HepG2 (cell line): ENCODE measurements around the gene RTEL1. TPM values are rescaled to one million over a fixed set of nuclear protein-coding genes. Genes with fewer than 3 reads are reported as not detected.

Source experiments
- BRD4 ChIP-seq: sonication (generic); formaldehyde crosslinking; IDR thresholded peaks from 2 replicates; pipeline ENCODE4 v1.4.0; 2020; ENCODE audit warnings: missing genetic modification reagents
- CAMTA2 ChIP-seq: sonication (generic); formaldehyde crosslinking; IDR thresholded peaks from 2 replicates; pipeline ENCODE4 v1.4.0; 2020; ENCODE audit warnings: mild to moderate bottlenecking, missing genetic modification reagents, borderline replicate concordance
- EEA1 ChIP-seq: sonication (generic); formaldehyde crosslinking; IDR thresholded peaks from 2 replicates; pipeline ENCODE4 v1.5.1; 2020; ENCODE audit warnings: mild to moderate bottlenecking, missing genetic modification reagents, borderline replicate concordance
- EED ChIP-seq: sonication (generic); formaldehyde crosslinking; IDR thresholded peaks from 2 replicates; pipeline ENCODE4 v1.5.0; 2020; ENCODE audit warnings: mild to moderate bottlenecking, missing genetic modification reagents
- GTF2F1 ChIP-seq: fragments of 150-350 bp; IDR thresholded peaks from 2 replicates; pipeline ENCODE4 v1.6.1; 2014; ENCODE audit warnings: low read length
- IRF2 ChIP-seq: IDR thresholded peaks from 2 replicates; pipeline ENCODE4 v1.6.1; 2018; ENCODE audit warnings: missing genetic modification reagents, missing compliant biosample characterization
- JUND ChIP-seq: sonication (generic); formaldehyde crosslinking; IDR thresholded peaks from 2 replicates; pipeline ENCODE4 v1.8.0; 2022; ENCODE audit warnings: mild to moderate bottlenecking, missing genetic modification reagents
- KLF13 ChIP-seq: sonication (generic); formaldehyde crosslinking; IDR thresholded peaks from 2 replicates; pipeline ENCODE4 v1.4.0; 2020; ENCODE audit warnings: mild to moderate bottlenecking, missing genetic modification reagents
- MAFK ChIP-seq, 2 experiments: IDR thresholded peaks in 1 of 2; conservative IDR thresholded peaks in 1 of 2; 2 replicates each; pipeline ENCODE4 v1.6.1; 2011; ENCODE audit warnings: improper control_type of control experiment in 2 of 2, low read length in 2 of 2
- NFATC3 ChIP-seq: sonication (generic); formaldehyde crosslinking; IDR thresholded peaks from 2 replicates; pipeline ENCODE4 v1.5.1; 2020; ENCODE audit warnings: mild to moderate bottlenecking, missing genetic modification reagents
- RNF2 ChIP-seq: fragments of 450-650 bp; conservative IDR thresholded peaks from 2 replicates; pipeline ENCODE4 v1.6.1; 2016; ENCODE audit warnings: low read depth
- TSC22D2 ChIP-seq: sonication (generic); formaldehyde crosslinking; IDR thresholded peaks from 2 replicates; pipeline ENCODE4 v1.5.1; 2020; ENCODE audit warnings: missing genetic modification reagents, mild to moderate bottlenecking, borderline replicate concordance
- ZFX ChIP-seq: sonication (generic); formaldehyde crosslinking; IDR thresholded peaks from 2 replicates; pipeline ENCODE4 v1.4.0; 2020; ENCODE audit warnings: mild to moderate bottlenecking, low read depth, missing genetic modification reagents, moderate library complexity
- ZNF432 ChIP-seq: sonication (generic); formaldehyde crosslinking; IDR thresholded peaks from 2 replicates; pipeline ENCODE4 v1.5.0; 2020; ENCODE audit warnings: missing genetic modification reagents, mild to moderate bottlenecking, borderline replicate concordance
- ZNF777 ChIP-seq: sonication (generic); formaldehyde crosslinking; IDR thresholded peaks from 2 replicates; pipeline ENCODE4 v1.4.0; 2020; ENCODE audit warnings: missing genetic modification reagents
- ZNF790 ChIP-seq: sonication (generic); formaldehyde crosslinking; IDR thresholded peaks from 2 replicates; pipeline ENCODE4 v1.8.0; 2022; ENCODE audit warnings: missing genetic modification reagents, mild to moderate bottlenecking, borderline replicate concordance
- ZNF83 ChIP-seq: sonication (generic); formaldehyde crosslinking; IDR thresholded peaks from 2 replicates; pipeline ENCODE4 v1.4.0; 2020; ENCODE audit warnings: missing genetic modification reagents, mild to moderate bottlenecking, borderline replicate concordance
- polyA plus RNA-seq, 8 experiments: library from polyadenylated mRNA; depleted of rRNA in 3 of 8; stranded (reverse) in 7 of 8; unstranded in 1 of 8; fragments of >200 nt; fragmentation: Illumina TruSeq in 4 of 8; extraction: Trizol in 4 of 8; gene quantifications; 2 replicates each; pipeline versions ENCODE4 v1.2.1 to v1.2.3, GENCODE V29; 2011 to 2016; ENCODE audit warnings: low read depth in 4 of 8, missing spikeins in 1 of 8, mixed read lengths in 1 of 8; ENCODE audit not compliant: insufficient read depth in 1 of 8
- total RNA-seq, 5 experiments: library from RNA; depleted of rRNA; stranded (reverse); fragments of >200 nt; fragmentation: Illumina TruSeq; extraction: Trizol; gene quantifications; 2 replicates each; pipeline ENCODE4 v1.2.3, GENCODE V29; 2016; ENCODE audit warnings: low read depth in 1 of 5
- TF ChIP-seq, protein P1 (sequence below): sonication (generic); formaldehyde crosslinking; IDR thresholded peaks from 2 replicates; pipeline ENCODE4 v1.8.0; 2022; ENCODE audit warnings: mild to moderate bottlenecking, missing genetic modification reagents
- TF ChIP-seq, protein P2 (sequence below): sonication (generic); formaldehyde crosslinking; IDR thresholded peaks from 2 replicates; pipeline ENCODE4 v1.4.0; 2020; ENCODE audit warnings: missing genetic modification reagents, borderline replicate concordance
- TF ChIP-seq, protein P3 (sequence below): IDR thresholded peaks from 2 replicates; pipeline ENCODE4 v1.6.1; 2016; ENCODE audit warnings: low read depth
- TF ChIP-seq, protein P4 (sequence below): sonication (generic); formaldehyde crosslinking; conservative IDR thresholded peaks from 2 replicates; pipeline ENCODE4 v1.8.0; 2022; ENCODE audit warnings: missing genetic modification reagents

RTEL1 gene
- total and polyA plus RNA-seq, 2 of the 13 experiments (the other 11 are each of a cell fraction or from before 2014, with no cell fraction given): 21.8 to 36.4 TPM

DNA sequence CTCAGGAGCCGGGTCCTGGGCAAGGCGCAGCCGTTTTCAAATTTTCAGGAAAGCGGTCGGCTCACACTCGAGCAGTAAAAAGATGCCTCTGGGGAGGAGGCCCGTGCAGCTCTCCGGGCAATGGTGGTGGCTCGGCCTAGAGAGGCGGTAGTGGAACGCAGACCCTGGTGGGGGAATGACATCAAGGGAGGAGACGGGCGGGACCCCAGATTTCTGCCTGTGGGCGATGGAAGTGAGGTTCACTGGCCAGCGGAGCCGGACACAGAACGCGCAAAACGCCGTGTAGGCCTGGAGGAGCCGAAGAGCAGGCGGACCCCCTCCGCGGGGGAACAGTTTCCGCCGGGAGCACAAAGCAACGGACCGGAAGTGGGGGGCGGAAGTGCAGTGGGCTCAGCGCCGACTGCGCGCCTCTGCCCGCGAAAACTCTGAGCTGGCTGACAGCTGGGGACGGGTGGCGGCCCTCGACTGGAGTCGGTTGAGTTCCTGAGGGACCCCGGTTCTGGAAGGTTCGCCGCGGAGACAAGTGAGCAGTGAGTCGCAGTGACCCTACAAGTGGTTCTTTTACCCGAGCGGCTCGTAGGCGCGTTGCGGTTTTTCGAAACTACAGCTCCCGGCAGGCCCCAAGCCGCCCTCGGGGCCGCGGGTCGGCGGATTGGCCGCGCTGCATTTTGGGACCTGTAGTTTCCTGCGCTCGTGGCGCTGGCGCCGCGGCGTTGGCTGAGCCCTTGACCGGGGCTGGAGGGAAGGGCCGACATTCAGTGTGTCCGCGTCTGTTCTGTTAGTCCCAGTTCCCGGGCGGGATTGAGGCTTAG lies at the start of gene RTEL1 (continued):
- TF ChIP-seq, protein P1, sequence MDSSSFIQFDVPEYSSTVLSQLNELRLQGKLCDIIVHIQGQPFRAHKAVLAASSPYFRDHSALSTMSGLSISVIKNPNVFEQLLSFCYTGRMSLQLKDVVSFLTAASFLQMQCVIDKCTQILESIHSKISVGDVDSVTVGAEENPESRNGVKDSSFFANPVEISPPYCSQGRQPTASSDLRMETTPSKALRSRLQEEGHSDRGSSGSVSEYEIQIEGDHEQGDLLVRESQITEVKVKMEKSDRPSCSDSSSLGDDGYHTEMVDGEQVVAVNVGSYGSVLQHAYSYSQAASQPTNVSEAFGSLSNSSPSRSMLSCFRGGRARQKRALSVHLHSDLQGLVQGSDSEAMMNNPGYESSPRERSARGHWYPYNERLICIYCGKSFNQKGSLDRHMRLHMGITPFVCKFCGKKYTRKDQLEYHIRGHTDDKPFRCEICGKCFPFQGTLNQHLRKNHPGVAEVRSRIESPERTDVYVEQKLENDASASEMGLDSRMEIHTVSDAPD (CRISPR knock-in tag): peak; percentile 94
- TF ChIP-seq ZNF777 (CRISPR knock-in tag): peak; percentile 89
- TF ChIP-seq MAFK (conservative IDR thresholded peaks at IDR 0.05 in 1 of 2, IDR thresholded peaks at IDR 0.05 in 1 of 2; ENCODE audit: low read length in 2 of 2): no peak
- TF ChIP-seq KLF13 (CRISPR knock-in tag): peak; percentile 91; the same call in 1 of the 2 replicates
- peak; percentile 89 for TF ChIP-seq ZNF432
- TF ChIP-seq ZNF83 (CRISPR knock-in tag): peak; percentile 74; the same call in 1 of the 2 replicates
- TF ChIP-seq IRF2 (CRISPR knock-in tag): peak; percentile 95
- no peak for TF ChIP-seq NFATC3 (CRISPR knock-in tag)
- TF ChIP-seq BRD4 (CRISPR knock-in tag): peak; percentile 98
- peak; percentile 93 for TF ChIP-seq ZNF790 (CRISPR knock-in tag)
- TF ChIP-seq, protein P2, sequence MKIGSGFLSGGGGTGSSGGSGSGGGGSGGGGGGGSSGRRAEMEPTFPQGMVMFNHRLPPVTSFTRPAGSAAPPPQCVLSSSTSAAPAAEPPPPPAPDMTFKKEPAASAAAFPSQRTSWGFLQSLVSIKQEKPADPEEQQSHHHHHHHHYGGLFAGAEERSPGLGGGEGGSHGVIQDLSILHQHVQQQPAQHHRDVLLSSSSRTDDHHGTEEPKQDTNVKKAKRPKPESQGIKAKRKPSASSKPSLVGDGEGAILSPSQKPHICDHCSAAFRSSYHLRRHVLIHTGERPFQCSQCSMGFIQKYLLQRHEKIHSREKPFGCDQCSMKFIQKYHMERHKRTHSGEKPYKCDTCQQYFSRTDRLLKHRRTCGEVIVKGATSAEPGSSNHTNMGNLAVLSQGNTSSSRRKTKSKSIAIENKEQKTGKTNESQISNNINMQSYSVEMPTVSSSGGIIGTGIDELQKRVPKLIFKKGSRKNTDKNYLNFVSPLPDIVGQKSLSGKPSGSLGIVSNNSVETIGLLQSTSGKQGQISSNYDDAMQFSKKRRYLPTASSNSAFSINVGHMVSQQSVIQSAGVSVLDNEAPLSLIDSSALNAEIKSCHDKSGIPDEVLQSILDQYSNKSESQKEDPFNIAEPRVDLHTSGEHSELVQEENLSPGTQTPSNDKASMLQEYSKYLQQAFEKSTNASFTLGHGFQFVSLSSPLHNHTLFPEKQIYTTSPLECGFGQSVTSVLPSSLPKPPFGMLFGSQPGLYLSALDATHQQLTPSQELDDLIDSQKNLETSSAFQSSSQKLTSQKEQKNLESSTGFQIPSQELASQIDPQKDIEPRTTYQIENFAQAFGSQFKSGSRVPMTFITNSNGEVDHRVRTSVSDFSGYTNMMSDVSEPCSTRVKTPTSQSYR: peak; percentile 73
- peak; percentile 71; the same call in 1 of the 2 replicates for TF ChIP-seq GTF2F1
- TF ChIP-seq, protein P3, sequence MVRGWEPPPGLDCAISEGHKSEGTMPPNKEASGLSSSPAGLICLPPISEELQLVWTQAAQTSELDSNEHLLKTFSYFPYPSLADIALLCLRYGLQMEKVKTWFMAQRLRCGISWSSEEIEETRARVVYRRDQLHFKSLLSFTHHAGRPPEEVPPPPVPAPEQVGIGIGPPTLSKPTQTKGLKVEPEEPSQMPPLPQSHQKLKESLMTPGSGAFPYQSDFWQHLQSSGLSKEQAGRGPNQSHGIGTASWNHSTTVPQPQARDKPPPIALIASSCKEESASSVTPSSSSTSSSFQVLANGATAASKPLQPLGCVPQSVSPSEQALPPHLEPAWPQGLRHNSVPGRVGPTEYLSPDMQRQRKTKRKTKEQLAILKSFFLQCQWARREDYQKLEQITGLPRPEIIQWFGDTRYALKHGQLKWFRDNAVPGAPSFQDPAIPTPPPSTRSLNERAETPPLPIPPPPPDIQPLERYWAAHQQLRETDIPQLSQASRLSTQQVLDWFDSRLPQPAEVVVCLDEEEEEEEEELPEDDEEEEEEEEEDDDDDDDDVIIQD (CRISPR knock-in tag): no peak; the same call in 1 of the 2 replicates
- TF ChIP-seq, protein P4, sequence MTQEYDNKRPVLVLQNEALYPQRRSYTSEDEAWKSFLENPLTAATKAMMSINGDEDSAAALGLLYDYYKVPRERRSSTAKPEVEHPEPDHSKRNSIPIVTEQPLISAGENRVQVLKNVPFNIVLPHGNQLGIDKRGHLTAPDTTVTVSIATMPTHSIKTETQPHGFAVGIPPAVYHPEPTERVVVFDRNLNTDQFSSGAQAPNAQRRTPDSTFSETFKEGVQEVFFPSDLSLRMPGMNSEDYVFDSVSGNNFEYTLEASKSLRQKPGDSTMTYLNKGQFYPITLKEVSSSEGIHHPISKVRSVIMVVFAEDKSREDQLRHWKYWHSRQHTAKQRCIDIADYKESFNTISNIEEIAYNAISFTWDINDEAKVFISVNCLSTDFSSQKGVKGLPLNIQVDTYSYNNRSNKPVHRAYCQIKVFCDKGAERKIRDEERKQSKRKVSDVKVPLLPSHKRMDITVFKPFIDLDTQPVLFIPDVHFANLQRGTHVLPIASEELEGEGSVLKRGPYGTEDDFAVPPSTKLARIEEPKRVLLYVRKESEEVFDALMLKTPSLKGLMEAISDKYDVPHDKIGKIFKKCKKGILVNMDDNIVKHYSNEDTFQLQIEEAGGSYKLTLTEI (CRISPR knock-in tag): no peak
- TF ChIP-seq EED (CRISPR knock-in tag): no peak; the same call in none of the 2 replicates
- peak; percentile 25; the same call in 1 of the 2 replicates for TF ChIP-seq CAMTA2 (CRISPR knock-in tag)
- TF ChIP-seq RNF2: peak; percentile 84
- TF ChIP-seq TSC22D2: peak; percentile 94
- peak; percentile 70; the same call in 1 of the 2 replicates for TF ChIP-seq JUND (CRISPR knock-in tag)
- TF ChIP-seq ZFX (CRISPR knock-in tag): peak; percentile 100
- TF ChIP-seq EEA1 (CRISPR knock-in tag): peak; percentile 94
